CD4-positive, alpha-beta T cell (primary cell): ENCODE measurements around the gene ZNF121. TPM values are rescaled to one million over a fixed set of nuclear protein-coding genes. Genes with fewer than 3 reads are reported as not detected.

Source experiments
- ATAC-seq: fragments of 200-7000 bp; cut with Tn5 transposase; one replicate; pipeline ENCODE4 v1.10.0; 2022; ENCODE audit warnings: mild to moderate bottlenecking; ENCODE audit not compliant: poor library complexity
- CTCF ChIA-PET: fragments of 350-600 bp; sonication (Branson Sonifier 250); formaldehyde crosslinking; loops from one replicate; lab custom pipeline; 2021; ENCODE audit warnings: antibody characterized with exemption, inconsistent platforms; lab: Charles Lee
- POLR2A ChIA-PET: fragments of 350-600 bp; sonication (Branson Sonifier 250); formaldehyde crosslinking; loops from one replicate; lab custom pipeline; 2021; ENCODE audit warnings: antibody characterized with exemption, inconsistent platforms; lab: Charles Lee
- DNase-seq, 14 experiments: peaks; one replicate each; pipeline ENCODE4 v3.0.0-alpha.2; 2013 to 2020; ENCODE audit warnings: mixed read lengths in 2 of 14
- H3K27ac ChIP-seq, 2 donors: one replicate each; pipeline versions ENCODE4 v1.5.1 to v1.7.0; 2013; ENCODE audit warnings: low read length in 2 of 2, low read depth in 1 of 2, mild to moderate bottlenecking in 1 of 2
- H3K27me3 ChIP-seq, 2 experiments: 1 replicate in 1 of 2; 2 replicates in 1 of 2; pipeline versions ENCODE4 v1.6.1 to v1.7.0; 2013; ENCODE audit warnings: low read length in 2 of 2, control low read depth in 1 of 2, mild to moderate bottlenecking in 1 of 2, moderate library complexity in 1 of 2; ENCODE audit not compliant: insufficient read depth in 2 of 2, control insufficient read depth in 1 of 2
- H3K36me3 ChIP-seq: one replicate; pipeline ENCODE4 v1.6.1; 2013; ENCODE audit warnings: low read length, control low read depth; ENCODE audit not compliant: insufficient read depth
- H3K4me1 ChIP-seq: one replicate; pipeline ENCODE4 v1.6.1; 2013; ENCODE audit warnings: low read length, control low read depth; ENCODE audit not compliant: insufficient read depth
- H3K4me3 ChIP-seq: one replicate; pipeline ENCODE4 v1.5.1; 2013; ENCODE audit warnings: mild to moderate bottlenecking, low read length, moderate library complexity
- H3K9me3 ChIP-seq, 2 experiments: 1 replicate in 1 of 2; 2 replicates in 1 of 2; pipeline versions ENCODE4 v1.6.1 to v1.7.0; 2013; ENCODE audit warnings: low read length in 2 of 2, mild to moderate bottlenecking in 2 of 2, control low read depth in 1 of 2, moderate library complexity in 1 of 2; ENCODE audit not compliant: control insufficient read depth in 1 of 2, insufficient read depth in 1 of 2
- H3K27ac Mint-ChIP-seq: one replicate; pipeline ENCODE4 v1.8.0; 2020; ENCODE audit warnings: mixed read lengths
- H3K27me3 Mint-ChIP-seq: one replicate; pipeline ENCODE4 v1.8.0; 2021; ENCODE audit warnings: mixed read lengths
- H3K36me3 Mint-ChIP-seq: one replicate; pipeline ENCODE4 v1.8.0; 2021; ENCODE audit warnings: low read depth, mixed read lengths
- H3K4me1 Mint-ChIP-seq: one replicate; pipeline ENCODE4 v1.8.0; 2021; ENCODE audit warnings: low read depth, mixed read lengths
- H3K4me3 Mint-ChIP-seq: one replicate; pipeline ENCODE4 v1.8.0; 2020; ENCODE audit warnings: mild to moderate bottlenecking, mixed read lengths
- H3K9me3 Mint-ChIP-seq: one replicate; pipeline ENCODE4 v1.8.0; 2020; ENCODE audit warnings: mixed read lengths
- CTCF ChIP-seq: fragments of 200-600 bp; IDR thresholded peaks from one replicate; pipeline ENCODE4 v1.8.0; 2022; ENCODE audit warnings: antibody characterized with exemption, mild to moderate bottlenecking
- intact Hi-C, 2 experiments: fragments of 100-400 bp; cut with DNase I in 1 of 2; cut with micrococcal nuclease in 1 of 2; formaldehyde crosslinking; loops; one replicate each; pipeline versions ENCODE4 v1.15.1 to v1.9.0; 2023 to 2025; cut with DNase I, micrococcal nuclease
- total RNA-seq, 174 experiments: library from RNA in 2 of 174; stranded (reverse) in 2 of 174; gene quantifications; one replicate each; pipeline ENCODE4 v1.2.3 and lab custom pipeline; 2021 to 2026

The ZNF121 gene
- total RNA-seq, 2 experiments from 2014 or later = 42.0 to 42.1 TPM

DNA sequence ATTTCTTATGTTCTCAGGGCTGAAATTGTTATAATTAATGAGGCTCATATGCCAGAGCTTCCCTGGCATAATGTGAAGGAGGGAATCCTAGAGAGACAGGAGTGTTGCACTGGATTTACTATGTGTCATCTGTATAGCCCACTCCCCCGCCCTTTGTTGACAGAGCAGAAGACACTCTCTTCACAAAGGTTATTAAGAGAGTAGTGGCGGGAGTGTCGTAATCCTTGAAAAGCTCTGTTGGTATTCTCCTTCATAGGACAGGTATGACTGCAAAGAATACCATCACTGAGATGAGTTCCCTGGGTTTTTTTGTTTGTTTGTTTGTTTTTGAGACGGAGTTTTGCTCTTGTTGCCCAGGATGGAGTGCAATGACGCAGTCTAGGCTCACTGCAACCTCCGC is 14.0 kb downstream of the ZNF121 start:
- Histone ChIP-seq H3K4me1 (no peaks in the 10 kb centered on the region), H3K27ac (no peak overlapping the region), H3K27me3 (no peaks in the 10 kb centered on the region), H3K4me3 (no peak overlapping the region), H3K9me3 (peaks cover 61 to 99% of the 10 kb centered on the region in 2 experiments), H3K36me3 (peaks cover 59% of the 10 kb centered on the region)
- POLR2A ChIA-PET = no interaction called here
- intact Hi-C loops = no loop called here
- Mint-ChIP-seq H3K27ac (no peak overlapping the region), H3K36me3 (peaks cover 99% of the 10 kb centered on the region), H3K9me3 (peaks cover 14% of the 10 kb centered on the region), H3K27me3 (no peaks in the 10 kb centered on the region), H3K4me3 (no peak overlapping the region), H3K4me1 (peaks cover 16% of the 10 kb centered on the region)
- DNase-seq (no peak), ATAC-seq (no peak)
- CTCF ChIA-PET = no interaction called here
- TF ChIP-seq CTCF = no peak

- H3K4me3 ChIP-seq = no peak overlapping the region
- ChIA-PET CTCF (no interaction called here), POLR2A (interaction anchor here (0.6 kb wide), 1 partner anchor 10 kb away, joined by 3 read pairs; no protein-coding TSS in a partner anchor)
- intact Hi-C loops = loop anchor here in 1 of 2 experiments (5.0 kb wide), 2 partner anchors 34 to 234 kb away; no protein-coding TSS in a partner anchor
- no peaks in the 10 kb centered on the region for H3K27me3 ChIP-seq
- H3K36me3 ChIP-seq = peaks cover 74% of the 10 kb centered on the region
- Mint-ChIP-seq H3K9me3 (peaks cover 15% of the 10 kb centered on the region), H3K27me3 (no peaks in the 10 kb centered on the region), H3K4me1 (peaks cover 7% of the 10 kb centered on the region), H3K27ac (no peak overlapping the region), H3K36me3 (peaks cover 99% of the 10 kb centered on the region), H3K4me3 (no peak overlapping the region)
- no peak for TF ChIP-seq CTCF
- H3K27ac ChIP-seq = no peak overlapping the region
- H3K9me3 ChIP-seq = peaks cover 54 to 98% of the 10 kb centered on the region in 2 experiments
- no peak for DNase-seq
- H3K4me1 ChIP-seq = no peaks in the 10 kb centered on the region
- ATAC-seq = no peak
These were observed 17.6 kb downstream of the ZNF121 start for GRCh38 chr19:9566729-9567128.

- H3K4me1 Mint-ChIP-seq = peaks cover 1% of the 10 kb centered on the region
- ChIA-PET POLR2A (interaction anchor here (0.6 kb wide), 1 partner anchor 9 kb away, joined by 3 read pairs; no protein-coding TSS in a partner anchor), CTCF (no interaction called here)
- no peak for TF ChIP-seq CTCF
- peaks cover 56 to 98% of the 10 kb centered on the region in 2 experiments for H3K9me3 ChIP-seq
- H3K27me3 Mint-ChIP-seq = no peaks in the 10 kb centered on the region
- intact Hi-C loops = loop anchor here in 1 of 2 experiments (5.0 kb wide), 2 partner anchors 34 to 234 kb away; no protein-coding TSS in a partner anchor
- DNase-seq (no peak), ATAC-seq (no peak)
- H3K27ac ChIP-seq = no peak overlapping the region
- H3K36me3 ChIP-seq = peaks cover 78% of the 10 kb centered on the region
- H3K4me3 Mint-ChIP-seq = no peak overlapping the region
- no peaks in the 10 kb centered on the region for H3K27me3 ChIP-seq
- no peaks in the 10 kb centered on the region for H3K4me1 ChIP-seq
- peaks cover 99% of the 10 kb centered on the region for H3K36me3 Mint-ChIP-seq
- H3K9me3 Mint-ChIP-seq = peaks cover 9% of the 10 kb centered on the region
- no peak overlapping the region for H3K4me3 ChIP-seq
- peak overlapping the region; percentile 5 for H3K27ac Mint-ChIP-seq
These were observed 18.2 kb downstream of the ZNF121 start for GRCh38 chr19:9565900-9566705.
